T-cell (primary cell): Measurements from ENCODE around the gene PEAK1. TPM values are rescaled to one million over a fixed set of nuclear protein-coding genes. Genes with fewer than 3 reads are reported as not detected.

Experiments used
- ATAC-seq, 4 experiments: fragments of 200-7000 bp in 3 of 4; fragments of 150-1000 bp in 1 of 4; cut with Tn5 transposase; replicated peaks in 1 of 4; 1 replicate in 3 of 4; 2 replicates in 1 of 4; pipeline ENCODE4 v1.10.0; 2021; ENCODE audit warnings: moderate library complexity in 3 of 4, mild to moderate bottlenecking in 2 of 4, moderate number of reproducible peaks in 1 of 4
- CTCF ChIA-PET, 2 donors: fragments of 300-600 bp; sonication (Branson Sonifier 250); formaldehyde crosslinking; loops; one replicate each; lab custom pipeline; 2022; ENCODE audit warnings: antibody characterized with exemption in 2 of 2; lab: Charles Lee
- POLR2A ChIA-PET, 2 donors: fragments of 300-600 bp; sonication (Branson Sonifier 250); formaldehyde crosslinking; loops; one replicate each; lab custom pipeline; 2022; ENCODE audit warnings: antibody characterized with exemption in 2 of 2; lab: Charles Lee
- DNase-seq, 35 experiments: peaks; one replicate each; pipeline versions ENCODE4 v3.0.0 to v3.0.0-alpha.2; 2013 to 2023
- H3K27ac ChIP-seq: one replicate; pipeline ENCODE4 v1.5.1; 2013; ENCODE audit warnings: low read length
- H3K27me3 ChIP-seq, 2 experiments: replicated peaks in 1 of 2; 1 replicate in 1 of 2; 2 replicates in 1 of 2; pipeline versions ENCODE4 v1.6.1 to v1.7.0; 2013; ENCODE audit warnings: low read length in 1 of 2, mixed read lengths in 1 of 2; ENCODE audit not compliant: control insufficient read depth in 2 of 2, insufficient read depth in 2 of 2; ENCODE audit errors: extremely low read depth in 1 of 2
- H3K36me3 ChIP-seq, 2 donors: 1 replicate in 1 of 2; 2 replicates in 1 of 2; pipeline versions ENCODE4 v1.6.1 to v1.7.0; 2013; ENCODE audit warnings: low read length in 1 of 2; ENCODE audit not compliant: control insufficient read depth in 2 of 2, insufficient read depth in 1 of 2; ENCODE audit errors: extremely low read depth in 1 of 2
- H3K4me1 ChIP-seq, 2 experiments: 1 replicate in 1 of 2; 2 replicates in 1 of 2; pipeline versions ENCODE4 v1.6.1 to v1.7.0; 2013; ENCODE audit warnings: low read length in 2 of 2, mixed read lengths in 1 of 2; ENCODE audit not compliant: insufficient read depth in 2 of 2, control insufficient read depth in 1 of 2; ENCODE audit errors: extremely low read depth in 1 of 2
- H3K4me3 ChIP-seq, 2 donors: 1 replicate in 1 of 2; 2 replicates in 1 of 2; pipeline versions ENCODE4 v1.5.1 to v1.7.0; 2013; ENCODE audit warnings: mild to moderate bottlenecking in 2 of 2, low read length in 1 of 2, moderate library complexity in 1 of 2; ENCODE audit not compliant: control insufficient read depth in 1 of 2; ENCODE audit errors: extremely low read depth in 1 of 2
- H3K9me3 ChIP-seq: 2 replicates; pipeline ENCODE4 v1.7.0; 2013
- H3K27ac Mint-ChIP-seq, 2 donors: one replicate each; pipeline ENCODE4 v1.8.0; 2020 to 2021; ENCODE audit warnings: mild to moderate bottlenecking in 2 of 2, mixed read lengths in 2 of 2
- H3K27me3 Mint-ChIP-seq, 2 donors: one replicate each; pipeline ENCODE4 v1.8.0; 2021 to 2022; ENCODE audit warnings: mixed read lengths in 2 of 2
- H3K36me3 Mint-ChIP-seq: one replicate; pipeline ENCODE4 v1.8.0; 2021; ENCODE audit warnings: mixed read lengths
- H3K4me1 Mint-ChIP-seq, 3 donors: one replicate each; pipeline ENCODE4 v1.8.0; 2020 to 2022; ENCODE audit warnings: mixed read lengths in 3 of 3, mild to moderate bottlenecking in 1 of 3
- H3K4me3 Mint-ChIP-seq, 3 donors: one replicate each; pipeline ENCODE4 v1.8.0; 2020 to 2022; ENCODE audit warnings: mild to moderate bottlenecking in 3 of 3, mixed read lengths in 3 of 3, moderate library complexity in 3 of 3
- H3K9me3 Mint-ChIP-seq, 3 donors: one replicate each; pipeline ENCODE4 v1.8.0; 2020 to 2022; ENCODE audit warnings: mixed read lengths in 3 of 3
- WGBS: methylation state at CpG from one replicate; pipeline ENCODE4 v1.1.5; 2013; ENCODE audit warnings: missing lambda C conversion rate; ENCODE audit not compliant: insufficient coverage; 5-methylcytosine and 5-hydroxymethylcytosine counted together
- total RNA-seq, 35 experiments: library from RNA in 6 of 35; stranded (reverse) in 6 of 35; fragments of 120-200 nt in 1 of 35; gene quantifications; one replicate each; pipeline versions ENCODE4 v1.2.1 to v1.2.4 and lab custom pipeline; 2013 to 2026

PEAK1 gene
- total RNA-seq, 5 donors from 2014 or later (not counting 1 experiment from before 2014, with no cell fraction given): 9.4 to 17.7 (median 10.9) TPM

DNA sequence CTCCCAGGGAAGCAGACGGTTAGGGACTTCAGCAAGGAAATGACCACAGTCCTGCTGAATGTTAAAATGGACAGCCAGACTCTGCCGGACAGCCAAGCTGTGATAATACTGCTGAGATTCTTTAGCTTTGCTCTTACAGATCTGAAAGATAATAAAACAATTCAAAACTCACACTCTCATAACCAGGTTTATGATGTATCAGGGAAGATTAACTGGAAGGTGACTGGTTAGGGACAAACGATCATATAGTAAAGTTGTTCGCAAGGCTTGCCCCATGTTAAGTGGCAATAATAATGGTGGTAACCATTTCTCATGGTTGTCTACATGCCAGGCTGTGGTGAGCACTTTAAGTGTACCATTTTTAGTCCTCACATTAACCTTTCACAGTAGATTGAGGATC is 304.7 kb downstream of the PEAK1 start:
- Histone ChIP-seq H3K27ac (no peak overlapping the region), H3K27me3 (no peaks in the 10 kb centered on the region), H3K36me3 (no peaks in the 10 kb centered on the region), H3K4me1 (peaks cover 0 to 3% of the 10 kb centered on the region in 2 experiments), H3K9me3 (no peaks in the 10 kb centered on the region), H3K4me3 (no peak overlapping the region)
- POLR2A ChIA-PET: no interaction called here
- Mint-ChIP-seq H3K27ac (no peak overlapping the region), H3K4me1 (peaks cover 5 to 7% (median 6%) of the 10 kb centered on the region in 3 donors), H3K4me3 (no peak overlapping the region), H3K36me3 (peaks cover 11% of the 10 kb centered on the region), H3K27me3 (no peaks in the 10 kb centered on the region), H3K9me3 (no peaks in the 10 kb centered on the region)
- no peak for DNase-seq
- CTCF ChIA-PET: no interaction called here
- WGBS: 80% methylated on average over 1 of the region's 4 CpGs
- no peak for ATAC-seq

DNA sequence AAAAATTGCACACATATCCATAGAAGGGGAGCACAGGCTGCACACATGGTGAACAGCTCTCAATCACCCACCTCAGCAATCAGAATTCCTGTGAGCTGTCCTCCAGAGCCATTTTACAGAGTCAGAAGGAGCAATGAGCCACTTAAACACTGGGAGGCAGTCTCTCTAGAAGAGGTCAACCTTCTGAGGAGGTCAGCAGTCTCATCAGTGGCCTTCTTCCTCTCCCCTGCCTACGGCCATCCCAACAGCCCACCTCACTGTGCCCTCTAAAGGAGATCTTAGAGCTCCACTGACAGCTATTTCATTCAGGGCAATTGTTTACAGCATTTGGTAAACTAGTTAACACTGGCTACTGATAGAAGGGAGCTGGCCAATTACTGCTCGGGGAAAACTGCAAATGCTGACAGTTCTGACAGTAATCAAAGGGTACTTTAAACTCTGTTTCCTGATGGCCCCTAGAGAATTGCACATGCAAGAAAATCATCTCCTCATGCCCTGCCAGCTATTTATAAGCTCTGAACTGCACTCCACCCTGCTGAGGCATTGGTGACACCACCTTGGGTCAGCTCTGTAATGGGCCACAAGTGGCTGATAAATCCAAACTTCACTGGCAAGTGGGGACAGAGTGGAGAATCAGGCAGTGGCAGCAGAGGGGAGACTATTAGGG is 306.9 kb downstream of the PEAK1 start:
- ChIA-PET POLR2A (interaction anchor here in 1 of 2 donors (0.5 kb wide), 1 partner anchor 19 kb away, joined by 4 read pairs; no protein-coding TSS in a partner anchor), CTCF (interaction anchor here in 1 of 2 donors (0.7 kb wide), 2 partner anchors 95 to 430 kb away, joined by 3 read pairs; no protein-coding TSS in a partner anchor)
- 100% methylated on average over 1 of the region's 2 CpGs for WGBS
- Histone ChIP-seq H3K4me3 (no peak overlapping the region), H3K9me3 (no peaks in the 10 kb centered on the region), H3K27me3 (no peaks in the 10 kb centered on the region), H3K27ac (no peak overlapping the region), H3K36me3 (no peaks in the 10 kb centered on the region), H3K4me1 (no peaks in the 10 kb centered on the region)
- H3K27ac Mint-ChIP-seq: no peak overlapping the region
- no peaks in the 10 kb centered on the region for H3K9me3 Mint-ChIP-seq
- peaks cover 11% of the 10 kb centered on the region for H3K36me3 Mint-ChIP-seq
- ATAC-seq (no peak), DNase-seq (no peak)
- no peak overlapping the region for H3K4me3 Mint-ChIP-seq
- H3K27me3 Mint-ChIP-seq: no peaks in the 10 kb centered on the region
- no peaks in the 10 kb centered on the region for H3K4me1 Mint-ChIP-seq

DNA sequence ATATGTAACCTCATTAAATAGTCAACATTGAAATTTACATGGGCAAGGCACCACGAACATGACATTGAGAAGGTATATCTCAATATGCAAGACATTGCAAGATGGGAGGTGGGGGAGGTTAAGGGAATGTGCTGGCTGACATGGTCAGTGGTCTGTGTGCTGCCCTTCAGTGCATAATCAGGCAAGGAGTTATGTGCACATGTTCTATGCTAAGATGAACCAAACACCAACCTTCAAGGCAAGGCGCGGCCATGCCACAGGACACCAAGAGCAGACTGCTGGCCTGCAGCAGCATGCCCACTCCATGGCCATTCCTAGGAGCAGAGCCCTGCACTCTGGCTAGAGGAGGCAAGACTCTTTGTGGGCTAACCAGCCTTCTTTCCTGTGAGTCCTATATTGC is 308.1 kb downstream of the PEAK1 start:
- Histone ChIP-seq H3K27ac (no peak overlapping the region), H3K27me3 (no peaks in the 10 kb centered on the region), H3K9me3 (no peaks in the 10 kb centered on the region), H3K4me1 (no peaks in the 10 kb centered on the region), H3K36me3 (no peaks in the 10 kb centered on the region), H3K4me3 (no peak overlapping the region)
- Mint-ChIP-seq H3K4me1 (no peaks in the 10 kb centered on the region), H3K36me3 (peaks cover 11% of the 10 kb centered on the region), H3K27me3 (no peaks in the 10 kb centered on the region), H3K9me3 (no peaks in the 10 kb centered on the region), H3K27ac (no peak overlapping the region), H3K4me3 (no peak overlapping the region)
- 100% methylated on average over 2 of the region's 3 CpGs for WGBS
- ChIA-PET CTCF (no interaction called here), POLR2A (no interaction called here)
- ATAC-seq (no peak), DNase-seq (no peak)

DNA sequence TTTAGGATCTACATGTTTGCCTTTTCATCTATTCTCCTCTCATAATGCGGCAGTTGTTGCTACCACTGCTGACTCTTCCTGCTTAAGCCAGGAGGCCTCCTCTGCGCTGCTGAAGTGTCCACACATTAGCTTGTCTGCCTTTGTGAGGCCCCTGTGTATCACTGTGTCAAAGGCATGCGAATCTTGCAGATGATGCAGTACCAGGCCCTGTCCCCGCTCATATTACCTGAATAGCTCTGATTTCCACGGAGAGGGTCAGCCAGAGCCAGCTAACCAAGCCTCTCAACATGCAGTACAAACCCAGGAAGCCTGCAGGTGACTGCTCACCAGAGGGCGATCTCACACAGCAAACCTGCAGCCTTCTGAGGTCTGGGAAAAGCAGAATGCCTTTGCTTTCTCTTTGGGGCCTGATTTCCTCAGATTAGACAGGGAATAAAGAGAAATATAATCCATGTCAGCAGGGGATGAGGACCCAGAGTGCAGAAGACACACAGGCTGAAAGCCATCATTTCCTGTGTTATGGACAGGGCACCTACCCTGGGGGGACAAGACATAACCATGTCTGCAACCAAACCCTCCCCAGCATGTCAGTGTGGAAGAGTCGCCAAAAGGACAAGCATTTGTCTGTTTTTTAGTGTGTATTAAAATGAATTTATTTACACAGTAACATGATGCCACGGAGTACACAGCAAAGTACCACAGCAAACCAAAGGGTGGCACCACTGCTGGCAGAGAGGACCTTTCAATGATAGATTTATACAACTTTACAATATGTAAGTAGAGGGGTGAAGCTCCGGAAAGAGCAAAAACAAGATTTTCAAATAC is 312.2 kb downstream of the PEAK1 start:
- DNase-seq: peak in 21 of 35 experiments; percentile 5 to 50 (median 18)
- no peaks in the 10 kb centered on the region for H3K9me3 ChIP-seq
- ChIA-PET POLR2A (interaction anchor here in 1 of 2 donors (0.6 kb wide), 2 partner anchors 172 to 694 kb away, joined by 3 read pairs; no protein-coding TSS in a partner anchor), CTCF (interaction anchor here (0.6 to 2.0 kb wide), 2 partner anchors 11 to 436 kb away, joined by 3 to 4 read pairs; no protein-coding TSS in a partner anchor)
- H3K27me3 ChIP-seq: no peaks in the 10 kb centered on the region
- no peak overlapping the region for H3K4me3 Mint-ChIP-seq
- H3K4me3 ChIP-seq: no peak overlapping the region
- no peaks in the 10 kb centered on the region for H3K27me3 Mint-ChIP-seq
- 71% methylated on average over 6 of the region's 9 CpGs for WGBS
- no peak overlapping the region for H3K27ac ChIP-seq
- H3K36me3 ChIP-seq: no peaks in the 10 kb centered on the region
- H3K27ac Mint-ChIP-seq: no peak overlapping the region
- no peaks in the 10 kb centered on the region for H3K9me3 Mint-ChIP-seq
- no peaks in the 10 kb centered on the region for H3K4me1 Mint-ChIP-seq
- peak in 2 of 4 experiments; percentile 26 to 56 for ATAC-seq
- no peaks in the 10 kb centered on the region for H3K36me3 Mint-ChIP-seq
- H3K4me1 ChIP-seq: no peaks in the 10 kb centered on the region

DNA sequence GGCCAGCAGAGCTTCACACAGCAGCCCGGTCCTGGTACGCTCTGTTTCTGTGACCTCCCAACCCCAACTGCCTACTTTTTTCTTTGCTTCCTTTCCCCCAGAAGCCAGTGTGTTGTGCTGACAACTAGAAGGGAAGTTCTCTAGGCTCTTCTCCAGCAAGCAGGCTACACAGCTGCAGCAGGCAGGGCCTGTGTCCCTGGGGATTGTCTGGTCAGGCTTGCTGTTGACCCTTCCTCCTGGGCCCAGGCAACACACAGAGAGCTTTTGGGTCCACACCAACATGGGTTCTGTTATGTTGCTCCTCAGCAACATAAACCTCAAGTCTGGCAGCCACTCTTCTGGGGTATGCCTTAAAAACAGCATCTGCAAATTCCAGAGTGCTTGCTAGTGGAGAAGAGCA is 312.8 kb downstream of the PEAK1 start:
- Mint-ChIP-seq H3K27me3 (no peaks in the 10 kb centered on the region), H3K4me1 (no peaks in the 10 kb centered on the region), H3K36me3 (no peaks in the 10 kb centered on the region), H3K4me3 (no peak overlapping the region), H3K27ac (no peak overlapping the region), H3K9me3 (no peaks in the 10 kb centered on the region)
- WGBS: 100% methylated on average over 1 of the region's 2 CpGs
- Histone ChIP-seq H3K9me3 (no peaks in the 10 kb centered on the region), H3K4me1 (no peaks in the 10 kb centered on the region), H3K27me3 (no peaks in the 10 kb centered on the region), H3K27ac (no peak overlapping the region), H3K36me3 (no peaks in the 10 kb centered on the region), H3K4me3 (no peak overlapping the region)
- ATAC-seq (no peak), DNase-seq (no peak)
- ChIA-PET POLR2A (interaction anchor here in 1 of 2 donors (0.6 kb wide), 2 partner anchors 172 to 693 kb away, joined by 3 read pairs; no protein-coding TSS in a partner anchor), CTCF (interaction anchor here (0.6 to 2.0 kb wide), 2 partner anchors 11 to 437 kb away, joined by 3 to 4 read pairs; no protein-coding TSS in a partner anchor)

DNA sequence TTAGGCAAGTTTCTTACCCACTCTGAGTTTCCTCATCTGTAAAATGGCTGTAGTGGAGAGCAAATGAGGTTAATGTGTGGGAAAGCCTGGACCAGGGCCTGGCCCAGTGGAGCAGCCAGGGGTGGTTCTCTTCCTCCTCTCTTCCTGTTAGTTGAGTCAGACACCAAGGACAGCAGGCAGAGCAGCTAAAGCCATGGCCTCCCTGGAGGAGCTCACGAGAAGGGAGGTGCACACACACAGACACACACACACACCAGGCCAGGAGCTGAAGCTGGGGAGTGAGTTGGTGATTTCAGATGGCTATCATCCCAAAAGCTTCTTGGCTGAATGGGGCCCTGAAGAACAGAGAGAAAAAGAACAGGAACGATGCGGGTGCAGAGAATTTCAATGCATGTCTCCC is 315.7 kb downstream of the PEAK1 start:
- DNase-seq: no peak
- Mint-ChIP-seq H3K27ac (no peak overlapping the region), H3K36me3 (no peaks in the 10 kb centered on the region), H3K4me1 (no peaks in the 10 kb centered on the region), H3K4me3 (no peak overlapping the region), H3K27me3 (no peaks in the 10 kb centered on the region), H3K9me3 (no peaks in the 10 kb centered on the region)
- H3K27ac ChIP-seq: no peak overlapping the region
- POLR2A ChIA-PET: no interaction called here
- WGBS: 94% methylated on average over 2 of the region's 3 CpGs
- no peaks in the 10 kb centered on the region for H3K27me3 ChIP-seq
- no peaks in the 10 kb centered on the region for H3K9me3 ChIP-seq
- H3K4me1 ChIP-seq: no peaks in the 10 kb centered on the region
- no peaks in the 10 kb centered on the region for H3K36me3 ChIP-seq
- H3K4me3 ChIP-seq: no peak overlapping the region
- ATAC-seq: no peak
- CTCF ChIA-PET: no interaction called here
